Uterus (tissue), 4 donors: ENCODE data around the gene LMNA. TPM values are rescaled to one million over a fixed set of nuclear protein-coding genes. Genes with fewer than 3 reads are reported as not detected.
A peak's percentile ranks its signal among the peaks of the same experiment; 100 is the strongest.

Experiments used
- DNase-seq, 2 donors: peaks; one replicate each; pipeline ENCODE4 v3.0.0-alpha.2; 2019 to 2020
- H3K27ac ChIP-seq, 2 donors: fragments of 200-600 bp; sonication (generic); 1 replicate in 1 of 2; 2 replicates in 1 of 2; pipeline ENCODE4 v1.5.1; 2016 to 2018
- H3K27me3 ChIP-seq, 2 donors: fragments of 200-600 bp; sonication (generic); one replicate each; pipeline ENCODE4 v1.5.1; 2018 to 2019; ENCODE audit warnings: control low read depth in 1 of 2
- H3K36me3 ChIP-seq, 2 donors: fragments of 200-600 bp; sonication (generic); one replicate each; pipeline ENCODE4 v1.5.1; 2019; ENCODE audit warnings: control low read depth in 1 of 2
- H3K4me1 ChIP-seq, 2 donors: fragments of 200-600 bp; sonication (generic); one replicate each; pipeline ENCODE4 v1.5.1; 2018 to 2019; ENCODE audit warnings: control low read depth in 1 of 2
- H3K4me3 ChIP-seq, 2 donors: fragments of 200-600 bp; sonication (generic); 1 replicate in 1 of 2; 2 replicates in 1 of 2; pipeline ENCODE4 v1.5.1; 2018 to 2019; ENCODE audit warnings: mild to moderate bottlenecking in 1 of 2
- H3K9me3 ChIP-seq, 2 donors: fragments of 200-600 bp; sonication (generic); one replicate each; pipeline ENCODE4 v1.5.1; 2019; ENCODE audit warnings: control low read depth in 1 of 2
- CTCF ChIP-seq, 4 experiments: fragments of 200-600 bp in 2 of 4; fragments of 450-650 bp in 2 of 4; sonication (generic) in 2 of 4; IDR thresholded peaks; one replicate each; pipeline ENCODE4 v1.5.1; 2016 to 2019; ENCODE audit warnings: antibody characterized with exemption in 4 of 4, mild to moderate bottlenecking in 2 of 4, moderate library complexity in 1 of 4
- POLR2A ChIP-seq, 2 donors: fragments of 450-650 bp; IDR thresholded peaks; one replicate each; pipeline ENCODE4 v1.6.1; 2016; ENCODE audit warnings: antibody characterized with exemption in 2 of 2, mild to moderate bottlenecking in 1 of 2, moderate library complexity in 1 of 2
- intact Hi-C: fragments of 100-400 bp; cut with DNase I; formaldehyde crosslinking; loops from one replicate; pipeline ENCODE4 v1.15.1; 2023; ENCODE audit warnings: low total_unique reads
- total RNA-seq, 4 donors: library from RNA; depleted of rRNA in 3 of 4; stranded (reverse); fragments of >200 nt in 3 of 4; gene quantifications; one replicate each; pipeline versions ENCODE4 v1.1.0 to v1.2.4, GENCODE V29; 2014 to 2023
- donor health status: DM: yes; HTN: yes; CAD: no.

The LMNA gene
- total RNA-seq, 4 donors from 2014 or later, result 245 to 533 (median 373) TPM

- Histone ChIP-seq H3K4me3 (no peak overlapping the region), H3K36me3 (no peaks in the 10 kb centered on the region), H3K9me3 (no peaks in the 10 kb centered on the region), H3K27me3 (no peaks in the 10 kb centered on the region), H3K27ac (no peak overlapping the region), H3K4me1 (no peaks in the 10 kb centered on the region)
- no peak for DNase-seq
- intact Hi-C loops, result loop anchor here (5.0 kb wide), 1 partner anchor 143 kb away; no protein-coding TSS in a partner anchor
- TF ChIP-seq CTCF (IDR thresholded peaks at IDR 0.05) (no peak), POLR2A (IDR thresholded peaks at IDR 0.05) (no peak)
These were observed 24.8 kb upstream of the LMNA start for GRCh38 chr1:156089704-156090103.

- Histone ChIP-seq H3K36me3 (no peaks in the 10 kb centered on the region), H3K27me3 (no peaks in the 10 kb centered on the region), H3K4me3 (no peak overlapping the region), H3K4me1 (no peaks in the 10 kb centered on the region), H3K27ac (no peak overlapping the region), H3K9me3 (no peaks in the 10 kb centered on the region)
- intact Hi-C loops, result loop anchor here (5.0 kb wide), 1 partner anchor 142 kb away; no protein-coding TSS in a partner anchor
- DNase-seq, result no peak
- no peak for TF ChIP-seq CTCF (IDR thresholded peaks at IDR 0.05)
These were observed 24.2 kb upstream of the LMNA start for GRCh38 chr1:156090138-156090839.

- peak overlapping the region in 1 of 2 donors; percentile 52 for H3K27ac ChIP-seq
- peak; percentile 85 to 87 for DNase-seq
- H3K27me3 ChIP-seq, result no peaks in the 10 kb centered on the region
- intact Hi-C loops, result loop anchor here (5.0 kb wide), 1 partner anchor 141 kb away; no protein-coding TSS in a partner anchor
- no peak overlapping the region for H3K4me3 ChIP-seq
- H3K36me3 ChIP-seq, result no peaks in the 10 kb centered on the region
- TF ChIP-seq POLR2A (IDR thresholded peaks at IDR 0.05) (no peak), CTCF (IDR thresholded peaks at IDR 0.05) (peak; percentile 88 to 93 (median 90))
- no peaks in the 10 kb centered on the region for H3K4me1 ChIP-seq
- no peaks in the 10 kb centered on the region for H3K9me3 ChIP-seq
These were observed 23.7 kb upstream of the LMNA start for GRCh38 chr1:156090840-156091188.

- Histone ChIP-seq H3K4me1 (no peaks in the 10 kb centered on the region), H3K27me3 (no peaks in the 10 kb centered on the region), H3K36me3 (no peaks in the 10 kb centered on the region), H3K4me3 (no peak overlapping the region), H3K9me3 (no peaks in the 10 kb centered on the region), H3K27ac (no peak overlapping the region)
- TF ChIP-seq POLR2A (IDR thresholded peaks at IDR 0.05) (no peak), CTCF (IDR thresholded peaks at IDR 0.05) (no peak)
- DNase-seq, result no peak
- intact Hi-C loops, result loop anchor here (5.0 kb wide), 1 partner anchor 141 kb away; no protein-coding TSS in a partner anchor
These were observed 22.9 kb upstream of the LMNA start for GRCh38 chr1:156091610-156092009.

- H3K36me3 ChIP-seq, result no peaks in the 10 kb centered on the region
- H3K27me3 ChIP-seq, result no peaks in the 10 kb centered on the region
- no peaks in the 10 kb centered on the region for H3K4me1 ChIP-seq
- DNase-seq, result no peak
- H3K9me3 ChIP-seq, result no peaks in the 10 kb centered on the region
- intact Hi-C loops, result loop anchor here (2.0 kb wide), 1 partner anchor 35 kb away; no protein-coding TSS in a partner anchor
- no peak overlapping the region for H3K4me3 ChIP-seq
- TF ChIP-seq POLR2A (IDR thresholded peaks at IDR 0.05) (no peak), CTCF (IDR thresholded peaks at IDR 0.05) (no peak)
- peak overlapping the region; percentile 81 to 93 for H3K27ac ChIP-seq
These were observed 18.5 kb upstream of the LMNA start for GRCh38 chr1:156095906-156096508.
